GM23338 (cell line): ENCODE measurements around the gene MYO16.

Experiments used
- CREB1 ChIP-seq: fragments of 250-450 bp; sonication (Bioruptor Pico); IDR thresholded peaks from 2 replicates; pipeline ENCODE4 v1.5.0; 2020; ENCODE audit warnings: low read depth, mild to moderate bottlenecking, moderate library complexity
- EZH2 ChIP-seq: fragments of 200-600 bp; sonication (generic); IDR thresholded peaks from one replicate; pipeline ENCODE4 v1.8.0; 2017; ENCODE audit warnings: antibody characterized with exemption, mild to moderate bottlenecking, low read depth; ENCODE audit not compliant: unreplicated experiment
- EZH2phosphoT487 ChIP-seq: fragments of 200-600 bp; sonication (generic); IDR thresholded peaks from one replicate; pipeline ENCODE4 v1.8.1; 2018; ENCODE audit warnings: antibody characterized with exemption; ENCODE audit not compliant: unreplicated experiment
- POLR2AphosphoS5 ChIP-seq: IDR thresholded peaks from 2 replicates; pipeline ENCODE4 v1.6.1; 2016; ENCODE audit warnings: antibody characterized with exemption, low read depth
- REST ChIP-seq: IDR thresholded peaks from one replicate; pipeline ENCODE4 v1.6.1; 2018; ENCODE audit warnings: antibody characterized with exemption; ENCODE audit not compliant: unreplicated experiment
- TF ChIP-seq, protein P1 (sequence below), 2 experiments: fragments of 200-600 bp in 1 of 2; sonication (generic) in 1 of 2; conservative IDR thresholded peaks; 2 replicates each; pipeline versions ENCODE4 v1.5.1 to v1.6.1; 2016 to 2017; ENCODE audit warnings: antibody characterized with exemption in 2 of 2, low read depth in 2 of 2, mild to moderate bottlenecking in 2 of 2, moderate library complexity in 1 of 2

DNA sequence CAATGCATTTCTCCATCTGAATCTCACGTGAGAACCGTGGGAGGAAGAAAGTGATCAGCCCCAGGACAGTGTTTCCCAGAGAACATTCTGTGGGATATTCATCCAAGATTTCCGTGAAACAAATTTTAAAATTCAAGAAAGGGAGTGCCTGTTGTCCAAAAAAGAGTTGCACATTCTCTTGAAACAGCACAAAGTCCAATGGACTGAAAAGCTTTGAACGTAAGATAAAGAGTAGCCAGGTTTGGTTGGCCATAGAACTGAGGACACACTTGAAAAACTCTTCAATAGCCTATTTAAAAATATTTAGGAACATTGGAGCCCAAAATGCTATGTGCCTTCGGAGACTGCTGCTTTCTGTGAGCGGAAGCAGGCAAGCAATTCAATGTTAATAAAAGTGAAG, 353.9 kb downstream of the MYO16 start:
- TF ChIP-seq, protein P1, sequence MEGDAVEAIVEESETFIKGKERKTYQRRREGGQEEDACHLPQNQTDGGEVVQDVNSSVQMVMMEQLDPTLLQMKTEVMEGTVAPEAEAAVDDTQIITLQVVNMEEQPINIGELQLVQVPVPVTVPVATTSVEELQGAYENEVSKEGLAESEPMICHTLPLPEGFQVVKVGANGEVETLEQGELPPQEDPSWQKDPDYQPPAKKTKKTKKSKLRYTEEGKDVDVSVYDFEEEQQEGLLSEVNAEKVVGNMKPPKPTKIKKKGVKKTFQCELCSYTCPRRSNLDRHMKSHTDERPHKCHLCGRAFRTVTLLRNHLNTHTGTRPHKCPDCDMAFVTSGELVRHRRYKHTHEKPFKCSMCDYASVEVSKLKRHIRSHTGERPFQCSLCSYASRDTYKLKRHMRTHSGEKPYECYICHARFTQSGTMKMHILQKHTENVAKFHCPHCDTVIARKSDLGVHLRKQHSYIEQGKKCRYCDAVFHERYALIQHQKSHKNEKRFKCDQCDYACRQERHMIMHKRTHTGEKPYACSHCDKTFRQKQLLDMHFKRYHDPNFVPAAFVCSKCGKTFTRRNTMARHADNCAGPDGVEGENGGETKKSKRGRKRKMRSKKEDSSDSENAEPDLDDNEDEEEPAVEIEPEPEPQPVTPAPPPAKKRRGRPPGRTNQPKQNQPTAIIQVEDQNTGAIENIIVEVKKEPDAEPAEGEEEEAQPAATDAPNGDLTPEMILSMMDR (conservative IDR thresholded peaks at IDR 0.05; ENCODE audit: low read depth in 2 of 2), result no peak
- no peak for TF ChIP-seq POLR2AphosphoS5
- no peak for TF ChIP-seq EZH2phosphoT487
- no peak for TF ChIP-seq CREB1
- no peak for TF ChIP-seq REST
- TF ChIP-seq EZH2, result no peak
